Suprapubic skin (tissue), 4 donors: ENCODE measurements around the gene CERS4.

Experiments
- CTCF ChIP-seq, 2 donors: fragments of 200-600 bp in 1 of 2; fragments of 450-650 bp in 1 of 2; sonication (generic) in 1 of 2; IDR thresholded peaks; one replicate each; pipeline ENCODE4 v1.5.1; 2016 to 2019; ENCODE audit warnings: antibody characterized with exemption in 2 of 2, mild to moderate bottlenecking in 1 of 2, moderate library complexity in 1 of 2
- POLR2A ChIP-seq, 2 donors: fragments of 450-650 bp; IDR thresholded peaks; one replicate each; pipeline ENCODE4 v1.6.1; 2017; ENCODE audit warnings: antibody characterized with exemption in 2 of 2, mild to moderate bottlenecking in 2 of 2, moderate library complexity in 2 of 2
- POLR2AphosphoS5 ChIP-seq, 3 donors: sonication (generic); formaldehyde crosslinking; IDR thresholded peaks; one replicate each; pipeline ENCODE4 v1.6.1; 2017; ENCODE audit warnings: antibody characterized with exemption in 3 of 3

GRCh38 chr19:8307400-8307964 lies 98.3 kb downstream of the CERS4 start:
- TF ChIP-seq CTCF (IDR thresholded peaks at IDR 0.05) (no peak), POLR2AphosphoS5 (IDR thresholded peaks at IDR 0.05) (no peak), POLR2A (IDR thresholded peaks at IDR 0.05) (no peak)
